Daoy (cell line): ENCODE results near the gene ARFGAP2. TPM values are rescaled to one million over a fixed set of nuclear protein-coding genes. Genes with fewer than 3 reads are reported as not detected.

Experiments
- total RNA-seq: library from RNA; depleted of rRNA; stranded (reverse); fragments of >200 nt; shearing (Covaris generic); gene quantifications from 2 replicates; pipeline ENCODE4 v1.2.3, GENCODE V29; 2014; rRNA removed

ARFGAP2 gene
- total RNA-seq, 1 experiment from 2014 or later: 92.1 TPM

Other genes starting within 250 kb of the ARFGAP2 start
- 16.1 and 22.3 TPM in 2 replicates for gene CSTPP1, start 240.1 kb downstream of the ARFGAP2 start, total RNA-seq
- 32.5 and 38.2 TPM in 2 replicates for gene PACSIN3, start 9.6 kb upstream of the ARFGAP2 start, total RNA-seq
- 19.4 and 23.1 TPM in 2 replicates for gene DDB2, start 38.1 kb upstream of the ARFGAP2 start, total RNA-seq
- gene ACP2, start 71.9 kb upstream of the ARFGAP2 start, total RNA-seq: 18.2 and 33.8 TPM in 2 replicates
- gene NR1H3, start 81.1 kb upstream of the ARFGAP2 start, total RNA-seq: 2.2 and 2.3 TPM in 2 replicates
- 15.9 and 17.0 TPM in 2 replicates for gene MADD, start 93.3 kb upstream of the ARFGAP2 start, total RNA-seq
- gene MYBPC3, start 175.8 kb upstream of the ARFGAP2 start, total RNA-seq: not detected in 2 replicates
- gene SPI1, start 201.7 kb upstream of the ARFGAP2 start, total RNA-seq: not detected in 2 replicates
- gene SLC39A13, start 231.7 kb upstream of the ARFGAP2 start, total RNA-seq: 29.8 and 50.5 TPM in 2 replicates
- gene PSMC3, start 249.6 kb upstream of the ARFGAP2 start, total RNA-seq: 272 and 370 TPM in 2 replicates